Measurements from ENCODE around the gene LOXL3. TPM values are rescaled to one million over a fixed set of nuclear protein-coding genes. Genes with fewer than 3 reads are reported as not detected.

Gene LOXL3
- total RNA-seq, 1 donor from 2014 or later, result 17.6 TPM

GRCh38 chr2:74546004-74546403 is 7.7 kb downstream of the LOXL3 start:
- peaks cover 2% of the 10 kb centered on the region for H3K36me3 Mint-ChIP-seq (ENCODE audit: low read depth, unreplicated experiment)
- H3K27me3 Mint-ChIP-seq (ENCODE audit: low read depth, unreplicated experiment), result peaks cover 7% of the 10 kb centered on the region
- Histone ChIP-seq H3K79me2 (ENCODE audit: insufficient read depth, low read length) (peaks cover 20% of the 10 kb centered on the region), H3K4me1 (ENCODE audit: insufficient read depth, low read length) (peaks cover 21% of the 10 kb centered on the region), H3K4me2 (ENCODE audit: low read length) (no peak overlapping the region), H2AFZ (ENCODE audit: low read depth, low read length) (no peak overlapping the region), H3K27me3 (ENCODE audit: insufficient read depth, low read length) (no peaks in the 10 kb centered on the region), H3K9me3 (ENCODE audit: insufficient read depth, low read depth, low read length) (no peaks in the 10 kb centered on the region), H3K36me3 (ENCODE audit: insufficient read depth, low read length) (no peaks in the 10 kb centered on the region), H4K20me1 (ENCODE audit: insufficient read depth, low read length) (peaks cover 6% of the 10 kb centered on the region), H3K9ac (ENCODE audit: low read length) (no peak overlapping the region), H3K4me3 (ENCODE audit: insufficient read depth, low read depth, low read length) (no peak overlapping the region), H3K27ac (ENCODE audit: low read depth, low read length) (no peak overlapping the region)
- DNase-seq (ENCODE audit: low read depth) (no peak), FAIRE-seq (no peak)
- no peak overlapping the region for H3K27ac Mint-ChIP-seq (ENCODE audit: unreplicated experiment)
- H3K4me1 Mint-ChIP-seq (ENCODE audit: low read depth, unreplicated experiment), result peaks cover 8% of the 10 kb centered on the region
- TF ChIP-seq CTCF (IDR thresholded peaks at IDR 0.05; ENCODE audit: insufficient read depth, low read depth, low read length) (no peak), EZH2 (IDR thresholded peaks at IDR 0.05; ENCODE audit: insufficient read depth, low read length) (no peak)
- H3K4me3 Mint-ChIP-seq (ENCODE audit: unreplicated experiment), result no peak overlapping the region
- no peaks in the 10 kb centered on the region for H3K9me3 Mint-ChIP-seq (ENCODE audit: unreplicated experiment)

GRCh38 chr2:74544634-74545033 is 9.1 kb downstream of the LOXL3 start:
- DNase-seq (ENCODE audit: low read depth) (no peak), FAIRE-seq (no peak)
- Mint-ChIP-seq H3K9me3 (ENCODE audit: unreplicated experiment) (no peaks in the 10 kb centered on the region), H3K27me3 (ENCODE audit: low read depth, unreplicated experiment) (peaks cover 2% of the 10 kb centered on the region), H3K36me3 (ENCODE audit: low read depth, unreplicated experiment) (peaks cover 2% of the 10 kb centered on the region), H3K4me3 (ENCODE audit: unreplicated experiment) (no peak overlapping the region), H3K27ac (ENCODE audit: unreplicated experiment) (no peak overlapping the region), H3K4me1 (ENCODE audit: low read depth, unreplicated experiment) (peaks cover 3% of the 10 kb centered on the region)
- no peak overlapping the region for H3K4me2 ChIP-seq (ENCODE audit: low read length)
- H3K9me3 ChIP-seq (ENCODE audit: insufficient read depth, low read depth, low read length), result no peaks in the 10 kb centered on the region
- TF ChIP-seq CTCF (IDR thresholded peaks at IDR 0.05; ENCODE audit: insufficient read depth, low read depth, low read length) (no peak), EZH2 (IDR thresholded peaks at IDR 0.05; ENCODE audit: insufficient read depth, low read length) (no peak)
- no peak overlapping the region for H3K27ac ChIP-seq (ENCODE audit: low read depth, low read length)
- peaks cover 7% of the 10 kb centered on the region for H3K79me2 ChIP-seq (ENCODE audit: insufficient read depth, low read length)
- no peak overlapping the region for H3K4me3 ChIP-seq (ENCODE audit: insufficient read depth, low read depth, low read length)
- no peak overlapping the region for H2AFZ ChIP-seq (ENCODE audit: low read depth, low read length)
- H3K36me3 ChIP-seq (ENCODE audit: insufficient read depth, low read length), result no peaks in the 10 kb centered on the region
- no peaks in the 10 kb centered on the region for H4K20me1 ChIP-seq (ENCODE audit: insufficient read depth, low read length)
- no peak overlapping the region for H3K9ac ChIP-seq (ENCODE audit: low read length)
- peaks cover 11% of the 10 kb centered on the region for H3K4me1 ChIP-seq (ENCODE audit: insufficient read depth, low read length)
- no peaks in the 10 kb centered on the region for H3K27me3 ChIP-seq (ENCODE audit: insufficient read depth, low read length)

- H3K4me3 Mint-ChIP-seq (ENCODE audit: unreplicated experiment), result no peak overlapping the region
- H3K36me3 Mint-ChIP-seq (ENCODE audit: low read depth, unreplicated experiment), result peaks cover 2% of the 10 kb centered on the region
- no peak overlapping the region for H3K27ac Mint-ChIP-seq (ENCODE audit: unreplicated experiment)
- H2AFZ ChIP-seq (ENCODE audit: low read depth, low read length), result no peak overlapping the region
- DNase-seq (ENCODE audit: low read depth) (no peak), FAIRE-seq (no peak)
- TF ChIP-seq CTCF (IDR thresholded peaks at IDR 0.05; ENCODE audit: insufficient read depth, low read depth, low read length) (no peak), EZH2 (IDR thresholded peaks at IDR 0.05; ENCODE audit: insufficient read depth, low read length) (no peak)
- no peaks in the 10 kb centered on the region for H3K9me3 Mint-ChIP-seq (ENCODE audit: unreplicated experiment)
- no peaks in the 10 kb centered on the region for H3K79me2 ChIP-seq (ENCODE audit: insufficient read depth, low read length)
- no peaks in the 10 kb centered on the region for H3K36me3 ChIP-seq (ENCODE audit: insufficient read depth, low read length)
- no peaks in the 10 kb centered on the region for H4K20me1 ChIP-seq (ENCODE audit: insufficient read depth, low read length)
- H3K4me2 ChIP-seq (ENCODE audit: low read length), result no peak overlapping the region
- H3K27me3 Mint-ChIP-seq (ENCODE audit: low read depth, unreplicated experiment), result peaks cover 3% of the 10 kb centered on the region
- no peak overlapping the region for H3K27ac ChIP-seq (ENCODE audit: low read depth, low read length)
- H3K4me3 ChIP-seq (ENCODE audit: insufficient read depth, low read depth, low read length), result no peak overlapping the region
- no peaks in the 10 kb centered on the region for H3K4me1 Mint-ChIP-seq (ENCODE audit: low read depth, unreplicated experiment)
- H3K4me1 ChIP-seq (ENCODE audit: insufficient read depth, low read length), result no peaks in the 10 kb centered on the region
- no peaks in the 10 kb centered on the region for H3K9me3 ChIP-seq (ENCODE audit: insufficient read depth, low read depth, low read length)
- H3K27me3 ChIP-seq (ENCODE audit: insufficient read depth, low read length), result no peaks in the 10 kb centered on the region
- no peak overlapping the region for H3K9ac ChIP-seq (ENCODE audit: low read length)
Measured at GRCh38 chr2:74542978-74543377, 10.8 kb downstream of the LOXL3 start.

All from astrocyte (in vitro differentiated cells and primary cell).